ENCODE measurements around the gene NEUROD6.

NEUROD6 gene

DNA sequence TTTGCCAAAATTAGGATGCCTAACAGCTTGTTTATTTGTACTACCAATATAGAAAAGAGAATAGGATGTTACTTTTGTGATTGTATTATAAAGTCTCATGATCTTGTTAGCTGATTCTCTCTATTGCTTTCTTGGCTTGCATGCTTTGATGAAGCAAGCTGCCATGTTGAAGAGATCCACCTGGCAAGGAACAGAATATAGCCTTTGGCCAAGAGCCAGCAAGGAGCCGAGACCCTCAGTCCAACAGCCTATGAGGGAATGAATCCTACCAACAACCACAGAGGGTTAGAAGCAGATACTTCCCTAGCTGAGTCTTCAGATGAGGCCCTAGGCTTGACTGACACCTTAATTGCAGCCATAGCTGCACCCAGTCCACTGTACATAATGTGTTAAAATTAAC lies 41.2 kb downstream of the NEUROD6 start:
- H3K4me3 ChIP-seq (replicated peaks; ENCODE audit: low read depth, low read length) = no peak overlapping the region
- TF ChIP-seq, protein P1, sequence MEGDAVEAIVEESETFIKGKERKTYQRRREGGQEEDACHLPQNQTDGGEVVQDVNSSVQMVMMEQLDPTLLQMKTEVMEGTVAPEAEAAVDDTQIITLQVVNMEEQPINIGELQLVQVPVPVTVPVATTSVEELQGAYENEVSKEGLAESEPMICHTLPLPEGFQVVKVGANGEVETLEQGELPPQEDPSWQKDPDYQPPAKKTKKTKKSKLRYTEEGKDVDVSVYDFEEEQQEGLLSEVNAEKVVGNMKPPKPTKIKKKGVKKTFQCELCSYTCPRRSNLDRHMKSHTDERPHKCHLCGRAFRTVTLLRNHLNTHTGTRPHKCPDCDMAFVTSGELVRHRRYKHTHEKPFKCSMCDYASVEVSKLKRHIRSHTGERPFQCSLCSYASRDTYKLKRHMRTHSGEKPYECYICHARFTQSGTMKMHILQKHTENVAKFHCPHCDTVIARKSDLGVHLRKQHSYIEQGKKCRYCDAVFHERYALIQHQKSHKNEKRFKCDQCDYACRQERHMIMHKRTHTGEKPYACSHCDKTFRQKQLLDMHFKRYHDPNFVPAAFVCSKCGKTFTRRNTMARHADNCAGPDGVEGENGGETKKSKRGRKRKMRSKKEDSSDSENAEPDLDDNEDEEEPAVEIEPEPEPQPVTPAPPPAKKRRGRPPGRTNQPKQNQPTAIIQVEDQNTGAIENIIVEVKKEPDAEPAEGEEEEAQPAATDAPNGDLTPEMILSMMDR (IDR thresholded peaks at IDR 0.05; ENCODE audit: low read depth, low read length, missing control alignments) = no peak
- DNase-seq (ENCODE audit: extremely low read depth, low read depth) = no peak

DNA sequence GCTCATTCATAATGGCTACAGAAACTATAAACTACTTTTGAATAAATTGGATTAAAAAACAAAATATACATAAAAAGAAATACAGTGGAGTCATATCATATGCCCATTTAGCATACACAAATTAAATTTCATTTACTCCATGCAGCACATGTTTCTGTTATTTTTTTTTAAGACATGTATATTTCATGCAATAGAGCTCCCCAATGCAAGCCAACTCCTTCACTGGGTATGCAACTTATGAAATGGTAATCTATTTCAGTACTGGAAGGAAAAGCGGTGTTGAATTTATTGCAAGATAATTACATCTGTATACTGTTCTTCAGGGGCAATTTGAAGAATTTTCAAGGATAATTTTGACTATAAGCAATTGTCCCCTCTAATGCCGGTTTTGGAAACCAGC lies 49.9 kb downstream of the NEUROD6 start:
- TF ChIP-seq, protein P1 (IDR thresholded peaks at IDR 0.05; ENCODE audit: low read depth, low read length, missing control alignments) = no peak
- no peak for DNase-seq (ENCODE audit: extremely low read depth, low read depth)
- H3K4me3 ChIP-seq (replicated peaks; ENCODE audit: low read depth, low read length) = no peak overlapping the region

Data from HFF-Myc (cell line).